Upper lobe of left lung (tissue), 4 donors: ENCODE measurements around the gene P4HA3.

Experiments used
- EP300 ChIP-seq, 4 donors: sonication (generic); formaldehyde crosslinking; IDR thresholded peaks; one replicate each; pipeline ENCODE4 v1.5.1; 2017; ENCODE audit warnings: antibody characterized with exemption in 4 of 4, control low read depth in 2 of 4
- POLR2AphosphoS5 ChIP-seq, 2 donors: sonication (generic); formaldehyde crosslinking; IDR thresholded peaks; one replicate each; pipeline ENCODE4 v1.5.1; 2017; ENCODE audit warnings: antibody characterized with exemption in 2 of 2
- TF ChIP-seq, protein P1 (sequence below), 6 experiments: fragments of 450-650 bp in 4 of 6; fragments of 200-600 bp in 2 of 6; sonication (generic) in 2 of 6; IDR thresholded peaks; one replicate each; pipeline ENCODE4 v1.5.1; 2016 to 2019; ENCODE audit warnings: antibody characterized with exemption in 6 of 6

DNA sequence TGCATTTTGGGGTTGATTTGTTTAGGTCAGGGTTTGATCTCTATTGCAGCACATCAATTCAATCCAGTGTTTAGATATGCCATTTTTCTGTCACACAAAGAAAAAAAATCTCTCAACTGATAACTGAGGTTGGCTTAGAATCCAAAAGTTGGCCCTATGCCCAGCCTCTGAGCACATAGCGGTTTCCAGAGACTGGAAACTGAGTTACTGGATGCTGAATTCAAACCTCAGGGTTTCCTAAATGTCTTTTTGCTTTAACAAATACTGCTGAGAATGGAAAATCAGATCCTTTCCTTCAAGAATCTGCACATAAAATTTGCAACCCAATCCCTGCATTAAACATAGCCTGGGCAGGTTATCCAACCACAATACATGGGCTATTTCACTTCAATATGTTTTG lies 4.0 kb downstream of the P4HA3 start:
- TF ChIP-seq, protein P1, sequence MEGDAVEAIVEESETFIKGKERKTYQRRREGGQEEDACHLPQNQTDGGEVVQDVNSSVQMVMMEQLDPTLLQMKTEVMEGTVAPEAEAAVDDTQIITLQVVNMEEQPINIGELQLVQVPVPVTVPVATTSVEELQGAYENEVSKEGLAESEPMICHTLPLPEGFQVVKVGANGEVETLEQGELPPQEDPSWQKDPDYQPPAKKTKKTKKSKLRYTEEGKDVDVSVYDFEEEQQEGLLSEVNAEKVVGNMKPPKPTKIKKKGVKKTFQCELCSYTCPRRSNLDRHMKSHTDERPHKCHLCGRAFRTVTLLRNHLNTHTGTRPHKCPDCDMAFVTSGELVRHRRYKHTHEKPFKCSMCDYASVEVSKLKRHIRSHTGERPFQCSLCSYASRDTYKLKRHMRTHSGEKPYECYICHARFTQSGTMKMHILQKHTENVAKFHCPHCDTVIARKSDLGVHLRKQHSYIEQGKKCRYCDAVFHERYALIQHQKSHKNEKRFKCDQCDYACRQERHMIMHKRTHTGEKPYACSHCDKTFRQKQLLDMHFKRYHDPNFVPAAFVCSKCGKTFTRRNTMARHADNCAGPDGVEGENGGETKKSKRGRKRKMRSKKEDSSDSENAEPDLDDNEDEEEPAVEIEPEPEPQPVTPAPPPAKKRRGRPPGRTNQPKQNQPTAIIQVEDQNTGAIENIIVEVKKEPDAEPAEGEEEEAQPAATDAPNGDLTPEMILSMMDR (IDR thresholded peaks at IDR 0.05), result no peak
- TF ChIP-seq POLR2AphosphoS5 (IDR thresholded peaks at IDR 0.05), result no peak
- no peak for TF ChIP-seq EP300 (IDR thresholded peaks at IDR 0.05)
